HepG2 (cell line): ENCODE data around the gene MAP3K20. TPM values are rescaled to one million over a fixed set of nuclear protein-coding genes. Genes with fewer than 3 reads are reported as not detected.

Experiments
- ATAC-seq: fragments of 200-7000 bp; cut with Tn5 transposase; 3 replicates; pipeline ENCODE4 v1.9.1; 2020; ENCODE audit warnings: mild to moderate bottlenecking, moderate library complexity
- BruUV-seq: library from RNA; stranded (reverse); fragments of 400-500 nt; replicated peaks from 2 replicates; lab custom pipeline; 2021; lab: Mats Ljungman, UMichigan
- CTCF ChIA-PET: fragments of 300-600 bp; formaldehyde crosslinking; extraction: SDS; loops from one replicate; lab custom pipeline; 2021; ENCODE audit warnings: low total read pairs, inconsistent platforms, low intra/inter-chr PET ratio; lab: Yijun Ruan, JAX
- POLR2A ChIA-PET: fragments of 350-600 bp; sonication (Branson Sonifier 250); formaldehyde crosslinking; loops from one replicate; lab custom pipeline; 2020; ENCODE audit warnings: antibody characterized with exemption, inconsistent platforms; lab: Yijun Ruan, JAX
- DNase-seq: peaks from one replicate; pipeline ENCODE4 v3.0.0-alpha.2; 2015; ENCODE audit warnings: low spot score
- FAIRE-seq: peaks from 3 replicates; lab custom pipeline; 2011; peaks lifted over from hg19 to GRCh38; lab: Jason Lieb, UNC
- H2AFZ ChIP-seq: one replicate; pipeline ENCODE4 v1.6.1; 2011; ENCODE audit warnings: low read length, inconsistent platforms
- H3K27ac ChIP-seq: fragments of 300-600 bp; 3 replicates; pipeline ENCODE4 v1.8.0; 2011; ENCODE audit warnings: mixed run types, mild to moderate bottlenecking, mixed read lengths, low read length, inconsistent platforms; ENCODE audit not compliant: insufficient read depth; ENCODE audit errors: extremely low read length
- H3K27me3 ChIP-seq, 2 experiments: fragments of 200-600 bp in 1 of 2; 2 replicates in 1 of 2; 3 replicates in 1 of 2; pipeline versions ENCODE4 v1.6.0 to v1.8.0; 2011; ENCODE audit warnings: low read length in 2 of 2, mild to moderate bottlenecking in 2 of 2, moderate library complexity in 2 of 2, inconsistent platforms in 1 of 2; ENCODE audit not compliant: insufficient read depth in 2 of 2, control insufficient read depth in 1 of 2
- H3K36me3 ChIP-seq, 2 experiments: fragments of 200-600 bp in 1 of 2; replicated peaks in 1 of 2; 2 replicates in 1 of 2; 3 replicates in 1 of 2; pipeline versions ENCODE4 v1.5.1 to v1.8.0; 2011; ENCODE audit warnings: low read length in 2 of 2, inconsistent platforms in 1 of 2; ENCODE audit not compliant: insufficient read depth in 2 of 2, control insufficient read depth in 1 of 2
- H3K4me1 ChIP-seq: 2 replicates; pipeline ENCODE4 v1.5.1; 2012; ENCODE audit warnings: low read length, inconsistent platforms; ENCODE audit not compliant: insufficient read depth
- H3K4me2 ChIP-seq: 2 replicates; pipeline ENCODE4 v1.6.0; 2011; ENCODE audit warnings: low read depth, low read length, inconsistent platforms
- H3K4me3 ChIP-seq, 3 experiments: fragments of 200-600 bp in 1 of 3; sonication (generic), shearing (Covaris generic) in 1 of 3; replicated peaks in 1 of 3; 2 replicates each; pipeline ENCODE4 v1.5.1; 2011 to 2016; ENCODE audit warnings: low read length in 3 of 3, inconsistent platforms in 2 of 3, low read depth in 2 of 3, mild to moderate bottlenecking in 2 of 3, control low read depth in 1 of 3, mixed read lengths in 1 of 3; ENCODE audit not compliant: insufficient read depth in 1 of 3
- H3K79me2 ChIP-seq: one replicate; pipeline ENCODE4 v1.6.1; 2011; ENCODE audit warnings: low read length, inconsistent platforms; ENCODE audit not compliant: insufficient read depth
- H3K9ac ChIP-seq: 2 replicates; pipeline ENCODE4 v1.6.0; 2011; ENCODE audit warnings: mild to moderate bottlenecking, low read depth, low read length, inconsistent platforms; ENCODE audit not compliant: insufficient read depth
- H3K9me3 ChIP-seq: 2 replicates; pipeline ENCODE4 v1.5.1; 2012; ENCODE audit warnings: mild to moderate bottlenecking, low read length
- H4K20me1 ChIP-seq: 2 replicates; pipeline ENCODE4 v1.6.0; 2011; ENCODE audit warnings: inconsistent platforms, mild to moderate bottlenecking, low read length, moderate library complexity; ENCODE audit not compliant: insufficient read depth
- CEBPZ ChIP-seq: IDR thresholded peaks from 2 replicates; pipeline ENCODE4 v1.6.1; 2012; ENCODE audit warnings: low read length, improper control_type of control experiment
- ELF4 ChIP-seq: sonication (generic); formaldehyde crosslinking; IDR thresholded peaks from 2 replicates; pipeline ENCODE4 v1.5.0; 2020; ENCODE audit warnings: missing genetic modification reagents, mild to moderate bottlenecking, moderate library complexity, borderline replicate concordance
- FOXA1 ChIP-seq, 2 experiments: fragments of 450-650 bp in 1 of 2; sonication (generic) in 1 of 2; formaldehyde crosslinking in 1 of 2; IDR thresholded peaks; 2 replicates each; pipeline versions ENCODE4 v1.4.0 to v1.6.1; 2016 to 2020; ENCODE audit warnings: missing genetic modification reagents in 1 of 2
- KLF6 ChIP-seq: IDR thresholded peaks from 2 replicates; pipeline ENCODE4 v1.8.0; 2016; ENCODE audit warnings: missing biosample characterization, missing genetic modification reagents
- SKIL ChIP-seq: sonication (generic); formaldehyde crosslinking; IDR thresholded peaks from 2 replicates; pipeline ENCODE4 v1.8.0; 2022; ENCODE audit warnings: missing genetic modification reagents, mild to moderate bottlenecking, moderate library complexity, borderline replicate concordance
- ZBTB8A ChIP-seq: sonication (generic); formaldehyde crosslinking; IDR thresholded peaks from 2 replicates; pipeline ENCODE4 v1.4.0; 2020; ENCODE audit warnings: mild to moderate bottlenecking, low read depth, missing genetic modification reagents, borderline replicate concordance
- ZNF335 ChIP-seq: sonication (generic); formaldehyde crosslinking; IDR thresholded peaks from 2 replicates; pipeline ENCODE4 v1.4.0; 2020; ENCODE audit warnings: missing genetic modification reagents
- ZNF552 ChIP-seq: sonication (generic); formaldehyde crosslinking; IDR thresholded peaks from 2 replicates; pipeline ENCODE4 v1.9.0; 2022; ENCODE audit warnings: missing genetic modification reagents, mild to moderate bottlenecking, borderline replicate concordance
- ZNF792 ChIP-seq: IDR thresholded peaks from 2 replicates; pipeline ENCODE4 v1.6.1; 2016
- WGBS: methylation state at CpG from one replicate; pipeline ENCODE4 v1.1.6; 2017; ENCODE audit warnings: low lambda C conversion rate; 5-methylcytosine and 5-hydroxymethylcytosine counted together
- in situ Hi-C: cut with HindIII; loops from 2 replicates; pipeline ENCODE4 v1.10.0; 2017; ENCODE audit warnings: low pct_unique_long_range_greater_than_20kb; ENCODE audit not compliant: extremely low pct_ligation_motif_present
- intact Hi-C: fragments of 100-400 bp; cut with micrococcal nuclease; formaldehyde crosslinking; loops from one replicate; pipeline ENCODE4 v1.10.0; 2022; ENCODE audit not compliant: unreplicated experiment
- polyA plus RNA-seq, 8 experiments: library from polyadenylated mRNA; depleted of rRNA in 3 of 8; stranded (reverse) in 7 of 8; unstranded in 1 of 8; fragments of >200 nt; fragmentation: Illumina TruSeq in 4 of 8; extraction: Trizol in 4 of 8; gene quantifications; 2 replicates each; pipeline versions ENCODE4 v1.2.1 to v1.2.3, GENCODE V29; 2011 to 2016; ENCODE audit warnings: low read depth in 4 of 8, missing spikeins in 1 of 8, mixed read lengths in 1 of 8; ENCODE audit not compliant: insufficient read depth in 1 of 8
- total RNA-seq, 5 experiments: library from RNA; depleted of rRNA; stranded (reverse); fragments of >200 nt; fragmentation: Illumina TruSeq; extraction: Trizol; gene quantifications; 2 replicates each; pipeline ENCODE4 v1.2.3, GENCODE V29; 2016; ENCODE audit warnings: low read depth in 1 of 5

MAP3K20 gene
- total and polyA plus RNA-seq, 2 of the 13 experiments (the other 11 are each of a cell fraction or from before 2014, with no cell fraction given) = 5.2 to 13.5 TPM

GRCh38 chr2:173045181-173045580, 30.5 kb upstream of the MAP3K20 start:
- WGBS = 92% methylated on average over 2 of the region's 2 CpGs
- Histone ChIP-seq H3K27ac (no peak overlapping the region), H3K4me2 (no peak overlapping the region), H3K9me3 (no peaks in the 10 kb centered on the region), H3K9ac (no peak overlapping the region), H2AFZ (no peak overlapping the region), H3K79me2 (no peaks in the 10 kb centered on the region), H4K20me1 (no peaks in the 10 kb centered on the region), H3K36me3 (no peaks in the 10 kb centered on the region), H3K27me3 (no peaks in the 10 kb centered on the region), H3K4me1 (peaks cover 26% of the 10 kb centered on the region), H3K4me3 (no peak overlapping the region)
- in situ Hi-C loops = no loop called here
- POLR2A ChIA-PET = no interaction called here
- FAIRE-seq = no peak
- no peak for DNase-seq
- intact Hi-C loops = no loop called here
- ATAC-seq = no peak
- no TSS peak for BruUV-seq
- CTCF ChIA-PET = no interaction called here
- TF ChIP-seq ZNF552 (CRISPR knock-in tag) (no peak), ZBTB8A (no peak), FOXA1 (IDR thresholded peaks at IDR 0.05) (no peak), FOXA1 (CRISPR knock-in tag; IDR thresholded peaks at IDR 0.05) (no peak), ELF4 (CRISPR knock-in tag) (no peak)
- TF ChIP-seq, all 625 proteins: peak for 0

GRCh38 chr2:173048522-173048896, 27.1 kb upstream of the MAP3K20 start:
- Histone ChIP-seq H3K9ac (no peak overlapping the region), H3K4me2 (peak overlapping the region; percentile 50; the same call in 1 of the 2 replicates), H3K36me3 (no peaks in the 10 kb centered on the region), H3K4me3 (no peak overlapping the region), H4K20me1 (no peaks in the 10 kb centered on the region), H3K9me3 (no peaks in the 10 kb centered on the region), H3K4me1 (peaks cover 37% of the 10 kb centered on the region), H3K27ac (peak overlapping the region; percentile 32), H3K79me2 (no peaks in the 10 kb centered on the region), H3K27me3 (no peaks in the 10 kb centered on the region), H2AFZ (no peak overlapping the region)
- BruUV-seq = no TSS peak
- ATAC-seq = peak; percentile 54
- DNase-seq = no peak
- FAIRE-seq = no peak
- 91% methylated on average over 3 of the region's 3 CpGs for WGBS
- intact Hi-C loops = no loop called here
- CTCF ChIA-PET = no interaction called here
- TF ChIP-seq SKIL (CRISPR knock-in tag) (no peak), CEBPZ (0 out of 2 replicates have a peak, but pooled peaks have one; percentile 7), ZNF335 (CRISPR knock-in tag) (0 out of 2 replicates have a peak, but pooled peaks have one; percentile 18), KLF6 (CRISPR knock-in tag) (peak; percentile 31; the same call in 1 of the 2 replicates), ZNF792 (CRISPR knock-in tag) (0 out of 2 replicates have a peak, but pooled peaks have one; percentile 25)
- in situ Hi-C loops = no loop called here
- POLR2A ChIA-PET = interaction anchor here (1.0 to 1.7 kb wide), 4 partner anchors 10 to 81 kb away, joined by 3 to 12 read pairs (median 6); no protein-coding TSS in a partner anchor
